H9 (cell line): ENCODE data around the gene ALLC. TPM values are rescaled to one million over a fixed set of nuclear protein-coding genes. Genes with fewer than 3 reads are reported as not detected.

Experiments
- DNase-seq: peaks from one replicate; pipeline ENCODE4 v3.0.0-alpha.2; 2017
- H2AFZ ChIP-seq: one replicate; pipeline ENCODE4 v1.6.1; 2013; ENCODE audit warnings: mild to moderate bottlenecking, low read length, control low read depth, moderate library complexity
- H2AK5ac ChIP-seq: 2 replicates; pipeline ENCODE4 v1.6.1; 2013; ENCODE audit warnings: low read length, control low read depth, mixed read lengths; ENCODE audit not compliant: insufficient read length
- H2BK120ac ChIP-seq: one replicate; pipeline ENCODE4 v1.6.1; 2013; ENCODE audit warnings: low read depth, mild to moderate bottlenecking, low read length, control low read depth, inconsistent platforms; ENCODE audit not compliant: poor library complexity, severe bottlenecking
- H2BK12ac ChIP-seq: 2 replicates; pipeline ENCODE4 v1.6.1; 2013; ENCODE audit warnings: low read length, control low read depth, mixed read lengths, low read depth; ENCODE audit not compliant: insufficient read length
- H2BK15ac ChIP-seq: 2 replicates; pipeline ENCODE4 v1.6.1; 2013; ENCODE audit warnings: low read depth, low read length, control low read depth
- H2BK20ac ChIP-seq: one replicate; pipeline ENCODE4 v1.6.1; 2013; ENCODE audit warnings: low read depth, mild to moderate bottlenecking, low read length, control low read depth, inconsistent platforms; ENCODE audit not compliant: poor library complexity, severe bottlenecking
- H2BK5ac ChIP-seq: 2 replicates; pipeline ENCODE4 v1.6.1; 2013; ENCODE audit warnings: low read length, control low read depth, mixed read lengths; ENCODE audit not compliant: insufficient read length
- H3K14ac ChIP-seq: 2 replicates; pipeline ENCODE4 v1.6.1; 2013; ENCODE audit warnings: low read length, control low read depth; ENCODE audit not compliant: insufficient read depth
- H3K18ac ChIP-seq: 2 replicates; pipeline ENCODE4 v1.6.1; 2013; ENCODE audit warnings: low read depth, mild to moderate bottlenecking, mixed read lengths, low read length, control low read depth; ENCODE audit not compliant: insufficient read length
- H3K23ac ChIP-seq: 2 replicates; pipeline ENCODE4 v1.6.1; 2013; ENCODE audit warnings: low read length, control low read depth, mixed read lengths, low read depth; ENCODE audit not compliant: insufficient read length
- H3K23me2 ChIP-seq: 2 replicates; pipeline ENCODE4 v1.6.1; 2013; ENCODE audit warnings: low read depth, mild to moderate bottlenecking, mixed read lengths, low read length, control low read depth; ENCODE audit not compliant: insufficient read length, poor library complexity, severe bottlenecking
- H3K27ac ChIP-seq: 2 replicates; pipeline ENCODE4 v1.5.1; 2013; ENCODE audit warnings: low read length, control low read depth, mixed read lengths, low read depth; ENCODE audit not compliant: insufficient read length
- H3K27me3 ChIP-seq: 2 replicates; pipeline ENCODE4 v1.6.1; 2013; ENCODE audit warnings: low read length, control low read depth, inconsistent platforms; ENCODE audit not compliant: insufficient read depth
- H3K4ac ChIP-seq: 2 replicates; pipeline ENCODE4 v1.6.1; 2013; ENCODE audit warnings: low read depth, mild to moderate bottlenecking, control low read depth, inconsistent platforms, low read length, moderate library complexity
- H3K4me1 ChIP-seq: 2 replicates; pipeline ENCODE4 v1.6.1; 2013; ENCODE audit warnings: low read length, control low read depth, inconsistent platforms; ENCODE audit not compliant: insufficient read depth
- H3K4me2 ChIP-seq: 2 replicates; pipeline ENCODE4 v1.6.1; 2013; ENCODE audit warnings: low read length, control low read depth, mixed read lengths; ENCODE audit not compliant: insufficient read length, insufficient read depth
- H3K56ac ChIP-seq: 2 replicates; pipeline ENCODE4 v1.6.1; 2013; ENCODE audit warnings: low read depth, mild to moderate bottlenecking, mixed read lengths, low read length, control low read depth; ENCODE audit not compliant: insufficient read length
- H3K79me1 ChIP-seq: 2 replicates; pipeline ENCODE4 v1.6.1; 2013; ENCODE audit warnings: low read depth, mild to moderate bottlenecking, moderate library complexity, low read length, control low read depth, inconsistent platforms; ENCODE audit not compliant: insufficient read depth, poor library complexity, severe bottlenecking
- H3K79me2 ChIP-seq: 2 replicates; pipeline ENCODE4 v1.6.1; 2013; ENCODE audit warnings: low read length, control low read depth, inconsistent platforms; ENCODE audit not compliant: insufficient read depth
- H3K9ac ChIP-seq: 2 replicates; pipeline ENCODE4 v1.6.1; 2013; ENCODE audit warnings: low read length, control low read depth, mixed read lengths; ENCODE audit not compliant: insufficient read length; ENCODE audit errors: extremely low read depth
- H3K9me3 ChIP-seq: one replicate; pipeline ENCODE4 v1.6.1; 2013; ENCODE audit warnings: low read depth, low read length, inconsistent platforms; ENCODE audit not compliant: control insufficient read depth
- H3T11ph ChIP-seq: one replicate; pipeline ENCODE4 v1.6.1; 2013; ENCODE audit warnings: mild to moderate bottlenecking, low read length, control low read depth, inconsistent platforms
- H4K20me1 ChIP-seq: one replicate; pipeline ENCODE4 v1.6.1; 2013; ENCODE audit not compliant: control insufficient read depth, insufficient read length, insufficient read depth
- H4K5ac ChIP-seq: 2 replicates; pipeline ENCODE4 v1.6.1; 2013; ENCODE audit warnings: low read depth, mild to moderate bottlenecking, mixed read lengths, low read length, control low read depth; ENCODE audit not compliant: insufficient read length
- H4K8ac ChIP-seq: replicated peaks from 2 replicates; pipeline ENCODE4 v1.6.1; 2013; ENCODE audit warnings: low read length, control low read depth, mixed read lengths, low read depth; ENCODE audit not compliant: insufficient read length
- H4K91ac ChIP-seq: 2 replicates; pipeline ENCODE4 v1.6.1; 2013; ENCODE audit warnings: low read depth, mild to moderate bottlenecking, moderate library complexity, mixed read lengths, low read length, control low read depth; ENCODE audit not compliant: insufficient read length
- H3K27ac Mint-ChIP-seq, 3 experiments: 2 replicates in 2 of 3; 3 replicates in 1 of 3; pipeline ENCODE4 v1.8.0; 2020 to 2021; ENCODE audit warnings: mixed read lengths in 3 of 3, mild to moderate bottlenecking in 1 of 3, moderate library complexity in 1 of 3
- H3K27me3 Mint-ChIP-seq: 2 replicates; pipeline ENCODE4 v1.8.0; 2021; ENCODE audit warnings: low read depth, mild to moderate bottlenecking, moderate library complexity, mixed read lengths
- H3K36me3 Mint-ChIP-seq, 3 experiments: 2 replicates in 2 of 3; 3 replicates in 1 of 3; pipeline ENCODE4 v1.8.0; 2020 to 2021; ENCODE audit warnings: low read depth in 3 of 3, mixed read lengths in 3 of 3; ENCODE audit not compliant: insufficient read depth in 1 of 3
- H3K4me1 Mint-ChIP-seq, 2 experiments: 2 replicates each; pipeline ENCODE4 v1.8.0; 2020; ENCODE audit warnings: mixed read lengths in 2 of 2
- H3K4me3 Mint-ChIP-seq, 2 experiments: 2 replicates in 1 of 2; 3 replicates in 1 of 2; pipeline ENCODE4 v1.8.0; 2020 to 2021; ENCODE audit warnings: mild to moderate bottlenecking in 2 of 2, mixed read lengths in 2 of 2, moderate library complexity in 1 of 2
- H3K9me3 Mint-ChIP-seq, 2 experiments: 2 replicates in 1 of 2; 3 replicates in 1 of 2; pipeline ENCODE4 v1.8.0; 2020; ENCODE audit warnings: mild to moderate bottlenecking in 2 of 2, mixed read lengths in 2 of 2, moderate library complexity in 1 of 2
- WGBS: extraction: QIAGEN DNeasy Blood & Tissue Kit; methylation state at CpG from one replicate; pipeline ENCODE4 v1.1.7; 2013; ENCODE audit warnings: missing lambda C conversion rate, low lambda C conversion rate, mixed read lengths; ENCODE audit not compliant: insufficient read length; ENCODE audit errors: extremely low coverage; 5-methylcytosine and 5-hydroxymethylcytosine counted together
- total RNA-seq: library from RNA; stranded (reverse); gene quantifications from 2 replicates; pipeline ENCODE4 v1.2.1, GENCODE V29; 2021
- TF ChIP-seq, protein P1 (sequence below): fragments of 200-600 bp; sonication (generic); conservative IDR thresholded peaks from 3 replicates; pipeline ENCODE4 v1.8.0; 2021; ENCODE audit warnings: antibody characterized with exemption, mild to moderate bottlenecking

Gene ALLC
- total RNA-seq, 1 experiment from 2014 or later: not detected

GRCh38 chr2:3666613-3666975 lies 8.6 kb downstream of the ALLC start:
- Histone ChIP-seq H3K79me1 (no peaks in the 10 kb centered on the region), H4K5ac (no peak overlapping the region), H3K14ac (no peak overlapping the region), H4K91ac (no peak overlapping the region), H2BK12ac (no peak overlapping the region), H3K18ac (no peak overlapping the region), H3K27ac (no peak overlapping the region), H3K23me2 (peaks cover 2% of the 10 kb centered on the region), H2BK5ac (no peak overlapping the region), H2BK120ac (no peak overlapping the region), H3K23ac (no peak overlapping the region), H2BK15ac (no peak overlapping the region), H2BK20ac (no peak overlapping the region), H3K9me3 (no peaks in the 10 kb centered on the region), H3K27me3 (no peaks in the 10 kb centered on the region), H3K9ac (no peak overlapping the region), H3K56ac (no peak overlapping the region), H4K20me1 (peaks cover 2% of the 10 kb centered on the region), H2AK5ac (no peak overlapping the region), H3K4me2 (no peak overlapping the region), H3K79me2 (no peaks in the 10 kb centered on the region), H2AFZ (no peak overlapping the region), H4K8ac (no peak overlapping the region), H3T11ph (no peak overlapping the region), H3K4me1 (no peaks in the 10 kb centered on the region), H3K4ac (no peak overlapping the region)
- Mint-ChIP-seq H3K4me3 (no peak overlapping the region), H3K27me3 (peaks cover 4% of the 10 kb centered on the region), H3K4me1 (peaks cover 2 to 5% of the 10 kb centered on the region in 2 experiments; a peak in 2 of 4 replicates), H3K27ac (no peak overlapping the region; a peak in 1 of 7 replicates), H3K36me3 (no peaks in the 10 kb centered on the region), H3K9me3 (no peaks in the 10 kb centered on the region; a peak in 2 of 5 replicates)
- WGBS: no CpG with 5 or more reads among the region's 18 CpGs
- DNase-seq: no peak
- TF ChIP-seq, protein P1, sequence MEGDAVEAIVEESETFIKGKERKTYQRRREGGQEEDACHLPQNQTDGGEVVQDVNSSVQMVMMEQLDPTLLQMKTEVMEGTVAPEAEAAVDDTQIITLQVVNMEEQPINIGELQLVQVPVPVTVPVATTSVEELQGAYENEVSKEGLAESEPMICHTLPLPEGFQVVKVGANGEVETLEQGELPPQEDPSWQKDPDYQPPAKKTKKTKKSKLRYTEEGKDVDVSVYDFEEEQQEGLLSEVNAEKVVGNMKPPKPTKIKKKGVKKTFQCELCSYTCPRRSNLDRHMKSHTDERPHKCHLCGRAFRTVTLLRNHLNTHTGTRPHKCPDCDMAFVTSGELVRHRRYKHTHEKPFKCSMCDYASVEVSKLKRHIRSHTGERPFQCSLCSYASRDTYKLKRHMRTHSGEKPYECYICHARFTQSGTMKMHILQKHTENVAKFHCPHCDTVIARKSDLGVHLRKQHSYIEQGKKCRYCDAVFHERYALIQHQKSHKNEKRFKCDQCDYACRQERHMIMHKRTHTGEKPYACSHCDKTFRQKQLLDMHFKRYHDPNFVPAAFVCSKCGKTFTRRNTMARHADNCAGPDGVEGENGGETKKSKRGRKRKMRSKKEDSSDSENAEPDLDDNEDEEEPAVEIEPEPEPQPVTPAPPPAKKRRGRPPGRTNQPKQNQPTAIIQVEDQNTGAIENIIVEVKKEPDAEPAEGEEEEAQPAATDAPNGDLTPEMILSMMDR: no peak
